ENCODE measurements around the gene R3HDM2. TPM values are rescaled to one million over a fixed set of nuclear protein-coding genes. Genes with fewer than 3 reads are reported as not detected.
"Not testable (repeated sequence)": the region's sequence is repeated elsewhere in the genome, so short reads cannot be mapped to it uniquely, and the experiment has no call there.

Gene R3HDM2
- total RNA-seq, 1 experiment from 2014 or later, result 14.2 TPM

GRCh38 chr12:57435293-57435692 lies 4.5 kb upstream of the R3HDM2 start:
- no peaks in the 10 kb centered on the region for H3K27me3 ChIP-seq (replicated peaks)

GRCh38 chr12:57434517-57435223 lies 3.8 kb upstream of the R3HDM2 start, which contains the start of gene INHBC:
TSS of gene INHBC (plus strand) at chr12:57434784. CDS start at chr12:57434887, 103 bp downstream.
- H3K27ac ChIP-seq, result no peak within 1 kb of the TSS
- peaks cover 4% of the 10 kb centered on the region; the same call in 1 of the 2 replicates for H3K36me3 ChIP-seq
- DNase-seq (ENCODE audit: low read depth in 1 of 2, low spot score in 2 of 2), result no peak

More at GRCh38 chr12:57435293-57435692, 4.5 kb upstream of the R3HDM2 start:
- no peak for DNase-seq (ENCODE audit: low read depth in 1 of 2, low spot score in 2 of 2)
- Histone ChIP-seq H3K4me1 (replicated peaks) (peaks cover 11% of the 10 kb centered on the region), H3K36me3 (no peaks in the 10 kb centered on the region; the same call in 1 of the 2 replicates), H3K27ac (no peak overlapping the region), H3K9me3 (replicated peaks) (no peaks in the 10 kb centered on the region), H3K4me3 (no peak overlapping the region)

GRCh38 chr12:57433370-57433769 lies 2.5 kb upstream of the R3HDM2 start:
- Histone ChIP-seq H3K27me3 (replicated peaks) (no peaks in the 10 kb centered on the region), H3K36me3 (peaks cover 4% of the 10 kb centered on the region; the same call in 1 of the 2 replicates), H3K4me1 (replicated peaks) (peaks cover 18% of the 10 kb centered on the region), H3K4me3 (no peak overlapping the region), H3K9me3 (replicated peaks) (no peaks in the 10 kb centered on the region), H3K27ac (no peak overlapping the region)
- peak in 1 of 2 experiments; percentile 79 for DNase-seq (ENCODE audit: low read depth in 1 of 2, low spot score in 2 of 2)

More at GRCh38 chr12:57434517-57435223, 3.8 kb upstream of the R3HDM2 start, which contains the start of gene INHBC:
- Histone ChIP-seq H3K4me1 (replicated peaks) (peaks cover 14% of the 10 kb centered on the region), H3K27me3 (replicated peaks) (no peaks in the 10 kb centered on the region), H3K9me3 (replicated peaks) (no peaks in the 10 kb centered on the region), H3K4me3 (no peak within 1 kb of the TSS)

GRCh38 chr12:57431654-57432188 lies 878 bp upstream of the R3HDM2 start:
- peak in 1 of 2 experiments; percentile 83 for DNase-seq (ENCODE audit: low read depth in 1 of 2, low spot score in 2 of 2)
- Histone ChIP-seq H3K27ac (peak overlapping the region; percentile 71), H3K4me3 (no peak overlapping the region; the same call in 1 of the 2 replicates)

GRCh38 chr12:57430112-57430930 lies 522 bp downstream of the R3HDM2 start:
- Histone ChIP-seq H3K4me3 (peak overlapping the region; percentile 59), H3K36me3 (peaks cover 20% of the 10 kb centered on the region), H3K4me1 (replicated peaks) (peaks cover 18% of the 10 kb centered on the region), H3K27me3 (replicated peaks) (no peaks in the 10 kb centered on the region), H3K9me3 (replicated peaks) (no peaks in the 10 kb centered on the region), H3K27ac (peak overlapping the region; percentile 71)
- DNase-seq (ENCODE audit: low read depth in 1 of 2, low spot score in 2 of 2), result peak; percentile 85 to 100

More at GRCh38 chr12:57431654-57432188, 878 bp upstream of the R3HDM2 start:
- H3K4me1 ChIP-seq (replicated peaks), result peaks cover 18% of the 10 kb centered on the region
- no peaks in the 10 kb centered on the region for H3K27me3 ChIP-seq (replicated peaks)
- peaks cover 6% of the 10 kb centered on the region for H3K36me3 ChIP-seq
- no peaks in the 10 kb centered on the region for H3K9me3 ChIP-seq (replicated peaks)

GRCh38 chr12:57429473-57430111 lies 1.3 kb downstream of the R3HDM2 start:
- no peaks in the 10 kb centered on the region for H3K27me3 ChIP-seq (replicated peaks)
- no peaks in the 10 kb centered on the region for H3K9me3 ChIP-seq (replicated peaks)
- peak overlapping the region; percentile 59 for H3K4me3 ChIP-seq
- peaks cover 25% of the 10 kb centered on the region for H3K36me3 ChIP-seq
- peak in 1 of 2 experiments; percentile 84 for DNase-seq (ENCODE audit: low read depth in 1 of 2, low spot score in 2 of 2)
- H3K27ac ChIP-seq, result peak overlapping the region; percentile 71
- H3K4me1 ChIP-seq (replicated peaks), result peaks cover 18% of the 10 kb centered on the region

GRCh38 chr12:57428965-57429364 lies 1.9 kb downstream of the R3HDM2 start:
- no peak for DNase-seq (ENCODE audit: low read depth in 1 of 2, low spot score in 2 of 2)
- Histone ChIP-seq H3K27me3 (replicated peaks) (no peaks in the 10 kb centered on the region), H3K36me3 (peaks cover 31% of the 10 kb centered on the region), H3K9me3 (replicated peaks) (no peaks in the 10 kb centered on the region), H3K4me3 (no peak overlapping the region), H3K27ac (no peak overlapping the region), H3K4me1 (replicated peaks) (peaks cover 18% of the 10 kb centered on the region)

- Histone ChIP-seq H3K36me3 (peaks cover 49% of the 10 kb centered on the region), H3K4me1 (replicated peaks) (peaks cover 18% of the 10 kb centered on the region)
- H3K27me3 ChIP-seq (replicated peaks); H3K9me3 ChIP-seq (replicated peaks); H3K27ac ChIP-seq; H3K4me3 ChIP-seq: not testable (repeated sequence)
- DNase-seq (ENCODE audit: low read depth in 1 of 2, low spot score in 2 of 2), result peak in 1 of 2 experiments; percentile 81
These were observed 3.9 kb downstream of the R3HDM2 start for GRCh38 chr12:57426948-57427347.

GRCh38 chr12:57420482-57420881 lies 10.4 kb downstream of the R3HDM2 start:
- Histone ChIP-seq H3K4me1 (replicated peaks) (peaks cover 9% of the 10 kb centered on the region), H3K27ac (no peak overlapping the region), H3K36me3 (peaks cover 71% of the 10 kb centered on the region), H3K9me3 (replicated peaks) (no peaks in the 10 kb centered on the region), H3K27me3 (replicated peaks) (no peaks in the 10 kb centered on the region), H3K4me3 (no peak overlapping the region)
- peak; percentile 63 to 90 for DNase-seq (ENCODE audit: low read depth in 1 of 2, low spot score in 2 of 2)

- no peaks in the 10 kb centered on the region for H3K27me3 ChIP-seq (replicated peaks)
- H3K4me3 ChIP-seq, result no peak overlapping the region
- DNase-seq (ENCODE audit: low read depth in 1 of 2, low spot score in 2 of 2), result peak; percentile 62 to 86
- peaks cover 63% of the 10 kb centered on the region for H3K36me3 ChIP-seq
- no peak overlapping the region for H3K27ac ChIP-seq
- H3K4me1 ChIP-seq (replicated peaks), result peaks cover 9% of the 10 kb centered on the region
- no peaks in the 10 kb centered on the region for H3K9me3 ChIP-seq (replicated peaks)
These were observed 11.3 kb downstream of the R3HDM2 start for GRCh38 chr12:57419495-57419894.

GRCh38 chr12:57418255-57418654 lies 12.6 kb downstream of the R3HDM2 start:
- Histone ChIP-seq H3K27me3 (replicated peaks) (no peaks in the 10 kb centered on the region), H3K27ac (no peak overlapping the region), H3K4me3 (no peak overlapping the region), H3K36me3 (peaks cover 53% of the 10 kb centered on the region), H3K9me3 (replicated peaks) (no peaks in the 10 kb centered on the region), H3K4me1 (replicated peaks) (peaks cover 9% of the 10 kb centered on the region)
- peak; percentile 71 to 91 for DNase-seq (ENCODE audit: low read depth in 1 of 2, low spot score in 2 of 2)

- Histone ChIP-seq H3K36me3 (peaks cover 42% of the 10 kb centered on the region), H3K4me1 (replicated peaks) (peaks cover 9% of the 10 kb centered on the region), H3K9me3 (replicated peaks) (no peaks in the 10 kb centered on the region; the same call in 1 of the 2 replicates), H3K4me3 (no peak overlapping the region), H3K27me3 (replicated peaks) (no peaks in the 10 kb centered on the region), H3K27ac (no peak overlapping the region)
- DNase-seq (ENCODE audit: low read depth in 1 of 2, low spot score in 2 of 2), result peak; percentile 73 to 95
These were observed 14.5 kb downstream of the R3HDM2 start for GRCh38 chr12:57416039-57416996.

All from SJSA1 (cell line).